Naive B cell (primary cell): Measurements from ENCODE around the gene CEP131. TPM values are rescaled to one million over a fixed set of nuclear protein-coding genes. Genes with fewer than 3 reads are reported as not detected.
A peak's percentile ranks its signal among the peaks of the same experiment; 100 is the strongest.
"Not testable (repeated sequence)": the region's sequence is repeated elsewhere in the genome, so short reads cannot be mapped to it uniquely, and the experiment has no call there.

ENCODE experiments used
- ATAC-seq, 2 donors: fragments of 150-1000 bp; cut with Tn5 transposase; 2 replicates each; pipeline ENCODE4 v1.10.0; 2021; ENCODE audit warnings: low read depth in 2 of 2, mild to moderate bottlenecking in 2 of 2, moderate library complexity in 2 of 2
- DNase-seq: peaks from one replicate; pipeline ENCODE4 v3.0.0; 2022
- H3K27ac Mint-ChIP-seq, 6 donors: one replicate each; pipeline ENCODE4 v1.8.0; 2020 to 2022; ENCODE audit warnings: mild to moderate bottlenecking in 6 of 6, mixed read lengths in 6 of 6, moderate library complexity in 5 of 6, inconsistent platforms in 2 of 6
- H3K27me3 Mint-ChIP-seq, 3 donors: one replicate each; pipeline ENCODE4 v1.8.0; 2021 to 2022; ENCODE audit warnings: mixed read lengths in 3 of 3, mild to moderate bottlenecking in 1 of 3
- H3K36me3 Mint-ChIP-seq, 2 donors: one replicate each; pipeline ENCODE4 v1.8.0; 2020 to 2022; ENCODE audit warnings: mixed read lengths in 2 of 2, inconsistent platforms in 1 of 2, mild to moderate bottlenecking in 1 of 2
- H3K4me1 Mint-ChIP-seq, 3 donors: one replicate each; pipeline ENCODE4 v1.8.0; 2020 to 2022; ENCODE audit warnings: mixed read lengths in 3 of 3, inconsistent platforms in 1 of 3, mild to moderate bottlenecking in 1 of 3, moderate library complexity in 1 of 3
- H3K4me3 Mint-ChIP-seq, 8 donors: one replicate each; pipeline ENCODE4 v1.8.0; 2020 to 2022; ENCODE audit warnings: mild to moderate bottlenecking in 8 of 8, mixed read lengths in 8 of 8, moderate library complexity in 8 of 8, inconsistent platforms in 2 of 8
- H3K9me3 Mint-ChIP-seq, 7 donors: one replicate each; pipeline ENCODE4 v1.8.0; 2020 to 2022; ENCODE audit warnings: mixed read lengths in 7 of 7, mild to moderate bottlenecking in 5 of 7, inconsistent platforms in 2 of 7, moderate library complexity in 1 of 7
- polyA plus RNA-seq, 6 donors: library from polyadenylated mRNA; unstranded; fragments of 300-500 nt; fragmentation: Illumina TruSeq; gene quantifications; one replicate each; pipeline ENCODE4 v1.2.3, GENCODE V29; 2021; ENCODE audit warnings: low read depth in 6 of 6

Gene CEP131
- polyA plus RNA-seq, 6 donors from 2014 or later = 3.1 to 11.6 (median 4.0) TPM; not detected in 1

DNA sequence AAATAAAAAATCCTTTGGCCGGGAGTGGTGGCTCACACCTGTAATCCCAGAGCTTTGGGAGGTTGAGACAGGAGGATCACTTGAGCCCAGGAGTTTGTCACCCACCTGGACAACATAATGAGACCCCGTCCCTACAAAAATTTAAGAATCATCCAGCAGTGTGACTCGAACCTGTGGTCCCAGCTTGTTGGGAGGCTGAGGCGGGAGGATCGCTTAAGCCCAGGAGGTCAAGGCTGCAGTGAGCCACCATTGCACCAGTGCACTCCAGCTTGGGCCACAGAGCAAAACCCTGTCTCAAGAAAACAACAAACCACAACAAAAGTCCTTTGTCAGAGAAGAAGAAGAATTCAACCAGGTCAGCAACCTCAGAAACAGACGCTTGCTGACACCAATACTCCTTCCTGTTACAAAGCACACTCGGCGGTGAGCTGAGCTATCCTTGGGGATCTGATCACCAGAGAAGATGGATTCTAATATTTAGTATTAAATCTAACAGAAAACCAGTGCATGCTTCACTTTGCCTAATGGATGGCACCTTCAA, 70.4 kb downstream of the CEP131 start:
- DNase-seq = no peak

DNA sequence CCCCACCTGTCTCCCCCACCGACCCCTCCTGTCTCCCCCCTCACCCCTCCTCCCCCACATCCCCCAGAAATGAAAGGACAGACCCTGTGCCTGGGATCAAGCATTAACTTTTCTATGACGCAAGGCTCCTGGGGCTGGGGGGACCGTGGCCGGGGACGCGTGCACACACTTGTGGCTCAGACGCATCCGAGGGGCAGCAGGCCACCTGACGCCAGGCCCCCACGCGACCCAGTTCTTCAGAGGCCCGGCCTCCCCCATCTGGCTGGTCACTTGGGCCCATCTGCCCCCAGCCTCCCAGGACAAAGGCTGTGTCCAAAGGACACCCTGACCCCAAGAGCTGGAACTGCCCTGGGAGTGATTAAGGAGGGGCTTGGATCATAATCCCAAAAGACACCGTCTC, 71.5 kb downstream of the CEP131 start:
- Mint-ChIP-seq H3K4me3 (no peak overlapping the region), H3K4me1 (peaks cover 0 to 3% (median 0%) of the 10 kb centered on the region in 3 donors), H3K9me3 (peaks cover 0 to 1% (median 0%) of the 10 kb centered on the region in 7 donors), H3K27me3 (peaks cover 10 to 36% (median 26%) of the 10 kb centered on the region in 3 donors), H3K36me3 (no peaks in the 10 kb centered on the region), H3K27ac (no peak overlapping the region)
- ATAC-seq (no peak), DNase-seq (no peak)

More for the DNA sequence above, 70.4 kb downstream of the CEP131 start:
- no peaks in the 10 kb centered on the region for H3K36me3 Mint-ChIP-seq
- no peak for ATAC-seq
- no peak overlapping the region for H3K4me3 Mint-ChIP-seq
- peaks cover 5 to 36% (median 26%) of the 10 kb centered on the region in 3 donors for H3K27me3 Mint-ChIP-seq
- H3K9me3 Mint-ChIP-seq = peaks cover 0 to 1% (median 0%) of the 10 kb centered on the region in 7 donors
- H3K4me1 Mint-ChIP-seq = peaks cover 0 to 3% (median 0%) of the 10 kb centered on the region in 3 donors
- H3K27ac Mint-ChIP-seq = no peak overlapping the region

DNA sequence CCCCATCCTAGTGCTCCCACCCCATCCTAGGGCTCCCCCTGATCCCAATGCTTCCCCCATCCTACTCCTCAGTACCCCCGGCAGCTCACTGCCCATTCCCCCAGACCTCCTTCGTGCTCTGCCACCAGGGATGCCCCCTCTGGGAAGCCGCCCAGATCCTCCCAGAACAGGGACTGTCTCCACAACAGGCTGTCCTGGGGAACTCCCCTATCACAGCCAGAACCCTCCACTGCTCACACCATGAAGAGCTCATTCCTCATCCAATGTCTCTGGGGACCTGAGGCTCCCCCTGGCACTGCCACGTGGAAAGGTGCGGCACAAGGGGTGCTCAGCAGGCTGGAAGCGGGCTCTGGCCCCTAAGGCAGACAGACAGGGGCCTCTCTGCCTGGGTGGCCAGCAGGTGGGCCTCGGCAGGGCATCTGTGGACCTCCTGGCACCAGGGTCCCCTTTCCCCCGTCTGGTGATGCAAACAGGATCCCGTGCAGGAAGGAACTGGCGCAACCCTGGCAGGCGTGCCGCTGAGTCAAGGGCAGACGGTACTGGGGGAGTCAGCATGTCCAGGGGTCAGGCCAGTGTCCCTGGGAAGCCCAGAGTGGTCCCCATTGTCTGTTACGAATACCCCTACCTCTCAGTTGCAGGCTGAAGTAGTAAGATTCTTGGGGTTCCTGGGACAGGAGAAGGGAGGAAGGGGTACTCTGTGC, 72.2 kb downstream of the CEP131 start:
- peaks cover 0 to 3% (median 0%) of the 10 kb centered on the region in 3 donors for H3K4me1 Mint-ChIP-seq
- no peak for ATAC-seq
- no peak overlapping the region for H3K4me3 Mint-ChIP-seq

DNA sequence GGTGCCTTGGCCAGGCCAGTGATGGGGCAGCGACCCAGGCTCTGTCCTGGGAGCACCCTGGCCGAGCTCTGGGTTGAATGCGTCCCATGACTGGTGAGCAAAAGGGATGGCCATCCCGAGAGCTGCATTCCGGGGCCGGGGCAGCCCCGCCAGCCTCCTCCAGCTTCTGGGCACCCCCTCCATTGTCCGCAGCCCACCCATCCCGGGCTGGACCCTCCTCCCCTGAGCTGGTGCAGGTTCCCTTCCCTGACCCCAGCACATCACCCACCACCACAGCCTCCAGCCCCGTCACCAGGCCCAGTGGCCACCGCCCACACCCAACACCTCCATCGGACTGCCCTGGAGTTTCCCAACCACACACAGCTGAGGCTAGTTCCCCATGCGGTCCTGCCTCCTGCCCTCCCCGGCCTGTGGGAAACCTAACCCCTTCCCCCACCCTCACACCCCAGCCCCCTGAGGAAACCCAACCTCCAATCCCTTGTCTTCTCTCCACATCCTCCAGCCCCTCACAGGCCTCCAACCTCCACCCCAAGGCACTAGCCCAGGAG, 73.7 kb downstream of the CEP131 start:
- H3K36me3 Mint-ChIP-seq = no peaks in the 10 kb centered on the region
- peaks cover 10 to 37% (median 26%) of the 10 kb centered on the region in 3 donors for H3K27me3 Mint-ChIP-seq
- no peak overlapping the region for H3K27ac Mint-ChIP-seq
- H3K4me1 Mint-ChIP-seq = peaks cover 0 to 3% (median 0%) of the 10 kb centered on the region in 3 donors
- DNase-seq (no peak), ATAC-seq (no peak)
- no peak overlapping the region for H3K4me3 Mint-ChIP-seq
- peaks cover 0 to 1% (median 0%) of the 10 kb centered on the region in 7 donors for H3K9me3 Mint-ChIP-seq

More for the DNA sequence above, 72.2 kb downstream of the CEP131 start:
- DNase-seq = no peak
- H3K27ac Mint-ChIP-seq = peak overlapping the region in 2 of 6 donors; percentile 26 to 78
- H3K9me3 Mint-ChIP-seq = peaks cover 0 to 1% (median 0%) of the 10 kb centered on the region in 7 donors
- peaks cover 10 to 36% (median 26%) of the 10 kb centered on the region in 3 donors for H3K27me3 Mint-ChIP-seq
- H3K36me3 Mint-ChIP-seq = no peaks in the 10 kb centered on the region

DNA sequence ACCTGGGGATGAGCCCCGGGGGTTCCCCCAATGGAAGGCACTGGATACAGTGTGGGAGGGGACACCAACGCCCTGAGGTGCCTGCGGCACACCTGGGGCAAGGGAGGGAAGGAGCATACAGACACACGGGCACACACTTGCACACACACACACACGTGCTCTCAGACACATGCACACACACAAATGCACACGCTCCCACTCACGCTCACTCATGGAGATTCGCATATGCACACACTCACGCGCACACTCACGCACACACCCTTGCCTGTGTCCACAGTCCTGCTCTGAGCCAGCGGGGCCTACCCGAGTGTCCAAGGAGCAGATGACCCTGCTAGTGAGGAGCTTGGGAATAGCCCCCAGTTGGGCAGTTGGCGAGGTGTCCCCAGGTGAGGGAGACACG, 74.2 kb downstream of the CEP131 start:
- DNase-seq (no peak), ATAC-seq (no peak)
- H3K27ac Mint-ChIP-seq = no peak overlapping the region
- peaks cover 0 to 1% (median 0%) of the 10 kb centered on the region in 7 donors for H3K9me3 Mint-ChIP-seq
- no peaks in the 10 kb centered on the region for H3K36me3 Mint-ChIP-seq
- H3K4me3 Mint-ChIP-seq = no peak overlapping the region
- peaks cover 0 to 3% (median 0%) of the 10 kb centered on the region in 3 donors for H3K4me1 Mint-ChIP-seq
- peaks cover 10 to 40% (median 26%) of the 10 kb centered on the region in 3 donors for H3K27me3 Mint-ChIP-seq

DNA sequence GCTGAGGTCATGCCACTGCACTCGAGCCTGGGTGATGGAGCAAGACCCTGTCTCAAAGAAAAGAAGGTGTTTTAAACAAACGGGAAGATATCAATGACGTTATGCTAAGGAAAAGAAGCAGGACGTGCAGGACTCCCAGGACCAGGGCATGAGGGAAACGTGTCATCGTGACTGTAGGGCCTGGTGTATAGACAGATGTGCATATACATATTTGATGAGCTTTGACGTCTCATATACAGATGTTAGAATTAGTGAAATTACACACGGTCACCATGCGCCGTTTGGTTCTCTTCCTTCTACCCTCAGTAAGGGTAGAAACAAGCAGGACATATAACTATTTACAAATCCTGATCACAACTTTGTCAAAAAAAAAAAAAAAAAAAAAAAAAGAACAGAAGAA, 75.1 kb downstream of the CEP131 start:
- no peak for ATAC-seq
- Mint-ChIP-seq H3K4me1 (peaks cover 0 to 3% (median 0%) of the 10 kb centered on the region in 3 donors), H3K9me3 (peaks cover 0 to 1% (median 0%) of the 10 kb centered on the region in 7 donors), H3K36me3 (no peaks in the 10 kb centered on the region), H3K27me3 (peaks cover 5 to 38% (median 26%) of the 10 kb centered on the region in 3 donors), H3K4me3 (no peak overlapping the region), H3K27ac (no peak overlapping the region)
- DNase-seq = no peak

DNA sequence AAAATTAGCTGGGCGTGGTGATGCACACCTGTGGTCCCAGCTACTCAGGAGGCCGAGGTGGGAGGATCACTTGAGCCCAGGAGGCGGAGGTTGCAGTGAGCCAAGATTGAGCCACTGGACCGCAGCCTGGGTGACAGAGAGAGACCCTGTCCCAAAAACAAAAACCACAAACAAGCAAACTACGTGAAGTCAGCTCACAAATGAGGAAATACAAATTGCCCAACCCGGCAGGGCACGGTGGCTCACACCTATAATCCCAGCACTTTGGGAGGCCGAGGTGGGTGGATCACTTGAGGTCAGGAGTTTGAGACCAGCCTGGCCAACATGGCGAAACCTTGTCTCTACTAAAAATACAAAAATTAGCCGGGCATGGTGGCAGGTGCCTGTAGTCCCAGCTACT, 76.6 kb downstream of the CEP131 start:
- not testable (repeated sequence) for H3K36me3 Mint-ChIP-seq, H3K4me3 Mint-ChIP-seq, ATAC-seq, DNase-seq, H3K4me1 Mint-ChIP-seq, H3K9me3 Mint-ChIP-seq
- H3K27me3 Mint-ChIP-seq = peaks cover 5 to 34% (median 29%) of the 10 kb centered on the region in 3 donors
- peak overlapping the region in 1 of 6 donors; percentile 28 for H3K27ac Mint-ChIP-seq

DNA sequence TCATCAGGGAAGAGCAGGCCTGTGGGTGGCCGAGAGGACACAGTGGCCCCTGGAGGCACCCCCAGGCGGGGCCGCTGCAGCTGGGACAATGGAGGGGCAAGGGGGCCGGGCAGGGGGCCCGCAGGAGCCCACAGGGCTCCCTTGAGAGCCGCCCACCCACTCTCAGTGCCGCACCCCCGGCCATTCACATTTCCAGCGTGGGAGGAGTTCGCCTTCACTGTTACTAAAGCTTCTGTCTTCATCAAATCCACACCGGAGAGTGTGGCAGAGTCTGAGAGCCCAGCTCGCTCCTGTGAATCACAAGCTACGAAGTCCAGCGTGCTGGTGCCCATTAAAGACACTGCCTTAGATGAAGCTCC, 78.4 kb downstream of the CEP131 start:
- Mint-ChIP-seq H3K27me3 (peaks cover 5 to 18% (median 15%) of the 10 kb centered on the region in 3 donors), H3K36me3 (no peaks in the 10 kb centered on the region), H3K4me1 (peaks cover 0 to 3% (median 0%) of the 10 kb centered on the region in 3 donors), H3K4me3 (no peak overlapping the region), H3K9me3 (no peaks in the 10 kb centered on the region), H3K27ac (no peak overlapping the region)
- DNase-seq (no peak), ATAC-seq (no peak)

DNA sequence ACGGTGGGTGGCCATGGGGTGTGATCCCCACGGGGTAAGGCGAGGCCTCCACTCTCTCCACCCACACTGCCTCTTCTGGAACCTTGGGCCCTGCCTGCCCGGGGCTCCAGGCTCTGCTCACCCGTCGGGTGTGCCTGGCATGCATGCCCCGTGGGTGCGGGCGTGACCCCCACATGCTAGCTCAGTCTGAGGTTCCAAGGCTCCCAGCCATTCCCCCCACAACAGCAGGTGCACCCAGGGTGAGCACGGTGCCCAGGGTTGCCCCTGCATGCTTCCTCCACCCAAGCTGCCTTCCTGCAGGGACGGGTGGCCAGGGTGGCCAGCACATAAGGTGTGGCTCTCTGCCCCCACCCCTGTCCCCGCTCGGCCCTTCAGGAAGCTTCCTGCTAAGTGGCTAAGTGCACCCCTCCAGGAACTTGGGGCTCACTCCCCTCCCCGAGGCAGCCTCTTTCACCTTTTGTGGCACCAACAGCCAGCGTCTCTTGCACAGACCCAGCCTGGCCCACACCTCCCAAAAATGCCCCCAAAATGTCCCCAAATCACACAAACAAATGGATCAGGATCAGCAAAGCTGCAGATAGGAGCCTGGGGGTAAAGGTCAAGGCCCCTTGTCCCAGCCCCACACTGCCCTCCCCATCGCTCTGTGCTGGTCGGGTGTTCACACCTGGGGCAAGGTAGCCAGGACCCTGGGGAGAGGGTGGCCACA, 78.9 kb downstream of the CEP131 start:
- DNase-seq (no peak), ATAC-seq (no peak)
- Mint-ChIP-seq H3K27me3 (peaks cover 5 to 15% (median 10%) of the 10 kb centered on the region in 3 donors), H3K27ac (no peak overlapping the region), H3K36me3 (no peaks in the 10 kb centered on the region), H3K9me3 (no peaks in the 10 kb centered on the region), H3K4me3 (peak overlapping the region in 1 of 8 donors; percentile 29), H3K4me1 (no peaks in the 10 kb centered on the region)

DNA sequence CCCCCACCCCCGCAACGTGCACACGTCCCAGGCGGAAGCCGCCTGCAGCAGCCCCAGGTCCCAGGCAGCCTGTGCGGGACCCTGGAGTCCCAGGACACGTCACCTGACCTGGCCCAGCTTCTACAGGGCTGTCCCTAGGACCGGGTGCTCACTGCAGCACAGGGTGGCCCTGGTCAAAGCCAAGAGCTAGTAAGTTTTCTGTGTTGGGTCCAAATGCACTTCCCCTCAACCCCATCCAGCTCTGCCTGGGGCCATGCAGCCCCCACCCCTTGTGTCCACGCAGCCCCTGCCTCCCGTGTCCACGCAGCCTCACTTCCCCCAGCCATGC, 79.6 kb downstream of the CEP131 start:
- DNase-seq = no peak
- ATAC-seq = no peak
- Mint-ChIP-seq H3K4me1 (peaks cover 0 to 7% (median 5%) of the 10 kb centered on the region in 3 donors), H3K27ac (peak overlapping the region in 1 of 6 donors; percentile 30), H3K36me3 (no peaks in the 10 kb centered on the region), H3K4me3 (no peak overlapping the region), H3K9me3 (peaks cover 0 to 4% (median 0%) of the 10 kb centered on the region in 7 donors), H3K27me3 (peaks cover 5 to 10% (median 9%) of the 10 kb centered on the region in 3 donors)

DNA sequence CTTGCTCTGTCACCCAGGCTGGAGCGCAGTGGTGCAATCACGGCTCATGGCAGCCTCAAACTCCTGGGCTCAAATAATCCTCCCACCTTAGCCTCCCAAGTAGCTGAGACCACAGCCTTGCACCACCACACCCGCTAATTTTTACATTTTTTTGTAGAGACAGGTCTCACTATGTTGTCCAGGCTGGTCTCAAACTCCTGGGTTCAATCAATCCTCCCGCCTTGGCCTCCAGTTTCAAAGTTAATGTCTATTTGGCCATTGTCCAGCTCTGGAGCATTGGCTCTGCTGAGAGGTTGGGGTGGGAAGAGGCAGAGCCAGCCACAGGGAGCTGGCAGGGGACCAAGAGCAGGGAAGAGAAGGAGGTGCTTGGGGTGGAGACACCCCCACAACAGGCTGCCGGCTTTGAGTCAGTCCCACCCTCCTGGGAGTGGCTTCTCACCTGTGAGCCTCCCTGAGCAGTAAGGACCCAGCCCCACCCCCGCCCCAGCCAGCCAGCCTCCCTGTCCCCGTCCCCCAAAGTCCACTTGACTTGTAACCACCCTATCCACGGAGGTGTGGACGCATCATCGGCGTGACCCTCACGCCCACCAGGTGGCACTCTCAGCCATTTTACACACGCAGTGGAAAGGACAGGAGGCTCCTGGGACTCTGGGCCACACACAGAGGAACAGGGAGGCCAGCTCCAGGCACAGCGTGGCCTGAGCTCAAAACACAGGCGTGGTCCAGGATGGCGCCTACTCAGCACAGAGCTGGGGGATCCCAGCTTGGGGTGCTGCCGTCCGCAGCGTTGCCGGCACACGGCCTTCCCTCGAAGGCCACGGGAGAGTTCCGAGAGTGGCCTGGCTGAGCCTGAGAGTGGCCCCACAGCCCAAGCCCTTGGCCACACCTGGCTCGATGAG, 80.2 kb downstream of the CEP131 start:
- no peaks in the 10 kb centered on the region for H3K36me3 Mint-ChIP-seq
- H3K4me1 Mint-ChIP-seq = peaks cover 0 to 12% (median 9%) of the 10 kb centered on the region in 3 donors
- peak overlapping the region in 1 of 8 donors; percentile 56 for H3K4me3 Mint-ChIP-seq
- peaks cover 0 to 7% (median 0%) of the 10 kb centered on the region in 7 donors for H3K9me3 Mint-ChIP-seq
- peaks cover 5 to 10% (median 8%) of the 10 kb centered on the region in 3 donors for H3K27me3 Mint-ChIP-seq
- peak; percentile 50 for DNase-seq
- peak overlapping the region in 1 of 6 donors; percentile 20 for H3K27ac Mint-ChIP-seq
- ATAC-seq = peak; percentile 84

DNA sequence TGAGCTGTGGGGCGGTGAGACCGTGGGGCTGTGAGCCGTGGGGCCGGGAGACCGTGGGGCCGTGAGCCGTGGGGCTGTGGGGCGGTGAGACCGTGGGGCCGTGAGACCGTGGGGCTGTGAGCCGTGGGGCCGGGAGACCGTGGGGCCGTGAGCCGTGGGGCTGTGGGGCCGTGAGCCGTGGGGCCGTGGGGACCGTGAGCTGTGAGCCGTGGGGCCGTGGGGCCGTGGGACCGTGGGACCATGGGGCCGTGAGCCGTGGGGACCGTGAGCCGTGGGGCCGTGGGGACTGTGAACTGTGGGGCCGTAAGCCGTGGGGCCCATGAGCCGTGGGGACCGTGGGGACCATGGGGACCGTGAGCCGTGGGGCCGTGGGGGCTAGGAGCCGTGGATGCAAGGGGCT, 82.1 kb downstream of the CEP131 start:
- H3K27ac Mint-ChIP-seq = no peak overlapping the region
- H3K4me3 Mint-ChIP-seq = no peak overlapping the region
- peaks cover 0 to 12% (median 9%) of the 10 kb centered on the region in 3 donors for H3K4me1 Mint-ChIP-seq
- H3K27me3 Mint-ChIP-seq = peaks cover 0 to 10% (median 8%) of the 10 kb centered on the region in 3 donors
- ATAC-seq = no peak
- DNase-seq = no peak
- no peaks in the 10 kb centered on the region for H3K36me3 Mint-ChIP-seq
- H3K9me3 Mint-ChIP-seq = peaks cover 0 to 7% (median 0%) of the 10 kb centered on the region in 7 donors
